ENCODE measurements around the gene GSN.

The GSN gene

DNA sequence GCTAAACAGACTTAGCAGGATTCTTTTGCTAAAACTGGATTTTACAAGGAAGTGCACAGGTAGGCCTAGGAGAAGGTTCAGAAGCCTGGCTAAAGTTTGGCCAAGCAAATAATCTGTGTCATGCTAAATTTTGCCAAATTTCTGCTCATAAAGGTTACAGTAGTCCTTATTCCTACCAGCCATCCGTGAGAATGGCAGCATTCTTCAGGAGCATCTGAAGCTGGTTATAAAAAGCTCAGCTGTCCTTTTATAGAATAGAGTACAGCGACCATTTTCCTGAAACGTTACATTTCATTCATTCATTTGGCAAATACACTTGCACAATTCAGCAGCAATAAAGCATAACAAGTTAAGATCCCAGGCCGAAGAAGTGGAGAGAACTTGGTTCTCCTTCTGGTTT lies 6.9 kb downstream of the GSN start:
- no peak for DNase-seq

DNA sequence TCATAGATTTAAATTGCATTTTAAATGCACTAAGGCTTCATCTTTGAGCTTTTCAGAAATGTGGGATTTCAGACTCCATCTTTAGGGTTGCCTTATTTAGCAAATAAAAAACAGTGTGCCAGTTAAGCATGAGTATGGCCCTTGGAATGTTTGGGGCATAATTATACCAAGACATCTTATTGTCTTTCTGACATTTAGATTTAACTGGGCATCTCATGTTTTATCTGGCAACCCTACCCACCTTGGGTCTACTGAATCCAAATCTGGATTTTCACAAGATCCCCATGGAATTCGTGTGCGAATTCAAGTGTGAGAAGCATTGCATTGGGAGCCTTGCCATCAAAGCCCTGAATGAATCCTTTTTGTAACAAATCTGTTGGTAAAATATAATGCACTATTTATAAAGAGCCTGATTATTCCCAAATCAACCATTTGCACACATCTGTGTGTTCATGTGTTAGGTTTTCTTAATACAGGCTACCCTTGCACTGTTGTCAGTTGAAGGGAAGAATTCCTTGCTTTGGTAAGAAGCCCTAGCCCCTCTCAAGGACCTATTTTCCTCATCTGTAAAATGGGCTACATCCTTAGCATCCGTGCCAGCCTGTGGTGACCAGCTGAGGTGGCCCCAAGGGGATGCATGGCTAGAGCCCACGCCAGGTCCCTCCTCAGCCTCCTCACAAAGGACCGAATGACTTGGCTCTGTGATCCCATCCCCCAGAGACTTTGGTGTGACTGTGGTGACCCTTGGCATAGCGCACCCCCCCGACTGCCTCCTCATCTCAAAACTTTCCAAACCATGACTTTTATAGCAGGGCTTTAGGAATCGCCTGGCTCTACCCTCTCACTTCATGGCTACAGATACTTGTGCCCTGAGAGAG lies 8.1 kb downstream of the GSN start:
- DNase-seq = no peak

DNA sequence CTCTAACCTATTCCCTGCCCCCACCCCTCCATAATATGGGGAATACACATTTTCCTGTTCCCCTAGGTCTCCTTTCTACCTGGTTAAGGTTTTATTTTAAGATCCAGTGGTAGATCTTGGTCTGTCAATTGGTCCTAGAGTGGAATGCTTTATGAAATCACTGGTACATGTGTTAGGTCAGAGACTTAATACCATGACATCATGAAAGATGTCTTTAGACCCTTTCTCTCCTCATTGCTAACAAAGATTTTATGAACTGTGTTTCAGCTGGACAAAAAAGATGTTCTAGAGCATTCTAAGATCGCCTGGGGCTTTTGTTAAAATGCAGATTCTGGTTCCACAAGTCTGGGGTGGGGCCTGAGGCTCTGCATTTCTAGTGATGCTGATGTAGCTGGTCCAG lies 9.1 kb downstream of the GSN start:
- DNase-seq = no peak

DNA sequence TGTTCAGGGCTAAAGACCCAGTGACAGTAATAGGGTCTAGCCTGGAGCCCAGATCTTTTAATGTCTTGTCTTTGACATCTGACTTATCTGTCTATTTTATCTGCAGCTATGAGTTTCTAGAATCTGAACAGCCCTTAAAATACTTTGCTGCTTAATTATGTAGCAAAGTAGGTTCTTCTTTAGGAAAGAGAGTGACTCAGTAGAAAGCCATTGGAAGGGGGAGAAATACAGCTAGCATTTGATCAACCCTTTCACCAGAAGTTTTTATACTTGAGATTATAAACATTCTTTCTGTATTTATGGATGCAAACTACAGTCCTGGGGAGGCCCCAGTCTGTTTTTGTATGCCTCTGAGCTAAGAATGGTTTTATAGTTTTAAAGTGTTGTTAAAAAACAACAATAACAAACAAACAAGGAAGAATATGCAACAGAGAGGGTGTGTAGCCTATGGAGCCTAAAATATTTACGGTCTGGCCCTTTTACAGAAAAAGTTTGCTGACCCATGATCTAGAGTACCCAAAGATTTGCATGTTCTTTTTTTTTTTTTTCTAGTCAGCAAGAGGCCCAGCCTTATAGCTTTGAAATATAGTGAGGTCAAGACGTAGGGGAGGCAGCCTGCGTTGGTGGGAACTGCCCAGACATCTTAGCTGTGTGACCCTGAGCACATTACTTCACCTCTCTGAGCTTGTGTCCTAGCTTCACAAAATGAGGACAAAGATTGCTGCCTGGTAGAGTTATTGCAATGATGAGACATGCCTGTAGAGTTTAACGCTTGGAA lies 9.7 kb downstream of the GSN start:
- DNase-seq = no peak

DNA sequence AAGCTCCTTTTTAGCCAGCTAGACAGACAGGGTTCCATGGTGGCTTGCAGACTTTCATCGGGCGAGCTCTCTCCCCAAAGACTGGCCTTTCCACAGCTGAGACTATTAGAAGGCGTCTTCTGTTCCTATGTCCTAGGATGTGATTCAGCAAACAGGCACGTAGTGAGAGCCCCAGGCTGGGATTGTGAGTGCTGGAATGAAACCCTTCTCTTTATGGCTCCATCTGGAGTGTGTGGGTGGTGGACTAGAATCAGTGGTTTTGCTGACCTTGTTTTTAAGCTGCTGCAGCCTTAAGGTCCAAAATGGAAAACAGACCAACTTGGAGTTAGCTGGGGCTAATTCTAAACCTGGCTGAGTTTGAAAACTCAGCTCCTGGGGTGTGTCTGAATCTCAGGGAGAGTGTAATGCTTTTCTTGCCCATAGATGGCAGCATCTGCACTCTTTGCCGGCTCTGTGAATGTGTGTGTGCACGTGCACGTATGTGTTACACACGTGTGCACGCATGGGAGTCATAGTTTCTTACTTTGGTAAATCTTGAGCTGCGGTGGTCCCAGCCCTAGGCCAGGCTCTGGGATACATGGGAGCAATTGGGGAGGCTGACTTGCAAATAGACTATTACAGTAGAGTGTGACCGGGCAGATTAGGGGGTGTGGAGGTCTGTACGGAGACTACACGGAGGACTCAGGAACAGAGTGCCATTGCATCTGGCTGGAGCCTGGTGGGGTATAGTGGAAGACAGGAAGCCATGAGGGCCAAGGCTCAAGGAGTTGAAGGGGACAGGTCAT lies 10.7 kb downstream of the GSN start:
- DNase-seq = peak; percentile 27

DNA sequence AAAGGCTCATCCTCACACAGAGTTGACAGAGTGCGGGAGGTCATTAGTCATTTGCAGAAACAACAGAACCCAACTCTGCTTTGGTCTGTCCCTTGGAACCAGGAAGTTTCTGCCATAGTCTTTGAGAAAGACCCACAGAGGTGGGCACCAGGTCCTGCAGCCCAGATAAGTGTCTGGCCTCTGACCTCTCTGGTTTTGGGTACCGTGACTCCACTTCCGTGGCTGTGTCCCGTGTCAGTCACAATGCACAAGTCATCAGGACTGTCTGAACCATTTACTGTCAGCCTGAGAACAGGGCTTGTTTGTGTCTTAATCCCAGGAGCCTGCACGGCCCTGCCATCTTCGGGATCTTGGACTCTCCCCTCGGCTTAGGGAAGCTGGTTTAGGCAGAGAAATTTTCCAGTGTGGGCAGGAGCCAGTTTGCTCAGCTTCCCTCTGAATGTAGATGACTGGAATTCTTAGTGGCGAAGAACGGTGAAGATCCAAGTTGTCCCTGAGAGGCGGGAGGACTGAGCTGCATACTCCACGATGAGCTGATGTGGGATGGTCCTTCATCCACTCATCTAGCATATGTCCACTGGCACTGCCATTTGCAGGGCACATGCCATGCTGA lies 11.9 kb downstream of the GSN start:
- DNase-seq = no peak

DNA sequence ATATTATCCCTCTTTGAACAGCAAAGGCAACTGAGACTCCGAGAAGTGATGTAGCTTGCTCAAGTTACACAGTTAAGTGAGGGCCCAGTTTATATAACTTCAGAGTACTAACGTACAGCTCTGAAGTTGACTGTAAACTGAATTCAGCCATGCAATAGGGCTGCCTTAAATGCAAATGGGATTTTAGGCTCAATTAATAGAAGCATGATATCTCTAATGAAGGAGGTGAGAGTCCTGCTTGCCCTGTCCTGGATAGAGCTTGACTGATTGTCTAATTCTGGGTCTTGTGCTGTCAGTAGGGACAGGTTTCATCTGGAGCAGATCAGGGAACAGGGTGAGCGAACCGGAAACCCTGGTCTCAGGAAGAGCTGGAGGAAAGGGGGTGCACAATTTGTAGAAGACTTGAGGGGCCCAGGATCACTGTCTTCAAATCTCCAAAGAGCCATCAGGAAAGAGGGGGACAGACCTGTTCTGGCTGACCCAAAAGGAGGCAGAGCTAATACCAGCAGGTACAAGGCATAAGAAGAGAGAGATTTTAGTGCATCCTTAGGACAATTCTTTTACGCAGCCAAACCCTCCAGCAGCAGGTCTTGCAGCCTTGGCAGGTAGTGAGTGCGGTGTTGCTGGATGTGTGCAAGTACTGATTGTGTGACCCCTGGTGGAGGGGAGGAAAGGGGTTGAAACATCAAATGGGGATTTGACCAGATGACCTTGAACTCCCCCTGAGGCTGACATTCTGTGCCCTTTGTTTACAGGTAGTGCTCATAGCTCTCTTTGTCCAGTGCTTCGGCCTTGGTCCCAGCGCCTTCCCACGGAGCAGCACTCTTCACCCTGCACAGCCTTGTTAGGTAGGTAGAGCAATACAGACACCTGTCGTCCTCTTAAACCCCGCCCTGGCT lies 13.0 kb downstream of the GSN start:
- DNase-seq = no peak

DNA sequence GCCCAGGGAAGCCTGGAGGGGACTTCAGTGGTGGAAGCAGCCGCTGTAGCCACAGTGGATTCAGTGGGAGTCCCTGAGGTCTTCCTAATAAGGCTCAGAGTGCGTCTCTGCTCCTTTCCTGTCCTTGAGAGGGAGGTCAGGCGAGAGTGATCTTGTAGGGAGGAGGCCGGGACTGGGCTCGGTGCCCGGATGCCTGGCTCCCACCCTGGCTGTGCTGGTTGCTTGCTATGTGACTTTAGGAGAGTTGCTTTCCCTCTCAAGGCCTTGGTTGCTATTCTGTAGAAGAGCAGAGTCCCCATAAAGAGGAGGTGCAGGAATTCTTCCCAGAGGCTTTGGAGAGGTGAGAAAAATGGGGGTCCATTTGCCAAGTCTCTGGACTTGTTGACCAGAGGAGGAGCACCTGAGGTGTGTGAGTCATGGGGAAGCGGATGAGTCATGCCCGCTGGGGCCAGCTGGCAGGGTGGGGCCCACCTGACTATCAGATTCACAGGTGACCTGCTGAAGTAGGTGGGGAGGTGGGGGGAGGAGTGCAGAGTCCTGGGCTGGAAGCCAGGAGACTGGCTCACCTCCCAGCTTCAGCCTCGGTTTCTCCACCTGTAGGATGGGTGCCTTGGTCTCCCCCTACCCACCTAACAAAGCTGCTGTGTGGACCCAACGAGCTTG lies 13.8 kb downstream of the GSN start:
- DNase-seq = no peak

DNA sequence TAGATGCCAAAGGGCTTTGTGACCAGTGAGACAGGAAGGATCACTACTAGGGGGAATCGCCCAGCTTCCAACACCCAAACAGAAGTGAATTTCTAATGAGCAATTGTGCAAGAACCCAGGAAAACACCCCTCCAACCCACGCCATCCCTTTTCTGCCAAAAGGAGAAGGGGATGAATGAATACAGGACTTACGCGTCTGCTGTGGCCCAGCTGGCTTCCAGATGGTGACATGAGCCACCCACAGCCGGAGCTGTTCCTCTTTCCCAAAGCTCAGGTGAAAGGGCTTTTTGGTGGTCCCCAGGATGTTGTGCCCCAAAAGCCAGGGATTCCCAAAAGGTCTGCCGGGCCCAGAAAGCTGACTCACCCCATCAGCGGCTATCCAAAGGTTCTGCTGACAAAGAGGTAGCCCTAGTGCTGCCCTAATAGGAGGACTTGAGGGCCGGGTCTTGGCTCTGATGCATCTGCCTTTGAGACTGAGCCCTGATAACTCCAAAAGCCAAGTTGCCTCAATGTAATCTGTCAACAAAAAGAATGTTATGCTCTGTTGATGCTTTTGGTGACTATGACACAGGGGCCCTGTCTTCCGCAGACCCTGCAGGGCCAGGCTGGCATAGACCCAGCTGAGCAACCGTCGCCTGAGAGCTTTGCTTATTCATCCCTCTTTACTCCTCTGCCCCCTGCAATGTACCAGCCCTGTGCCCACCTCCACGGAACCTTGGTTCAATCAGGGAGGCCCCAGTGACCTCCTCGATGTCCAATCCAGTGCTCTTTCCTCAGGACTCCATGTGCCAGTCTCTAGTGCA lies 14.5 kb downstream of the GSN start:
- DNase-seq = no peak

DNA sequence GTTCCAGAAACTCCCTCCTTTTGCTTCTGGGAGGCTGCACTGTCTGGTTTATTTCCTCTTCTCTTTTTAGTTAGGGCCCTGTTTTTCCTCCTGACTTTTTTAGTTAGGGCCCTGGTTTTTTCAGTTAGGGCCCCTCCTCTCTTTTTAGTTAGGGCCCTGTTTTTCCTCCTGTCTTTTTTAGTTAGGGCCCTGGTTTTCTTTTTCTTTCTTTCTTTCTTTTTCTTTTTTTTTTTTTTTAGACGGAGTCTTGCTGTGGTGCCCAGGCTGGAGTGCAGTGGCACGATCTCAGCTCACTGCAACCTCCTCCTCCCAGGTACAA lies 15.1 kb downstream of the GSN start:
- no peak for DNase-seq

DNA sequence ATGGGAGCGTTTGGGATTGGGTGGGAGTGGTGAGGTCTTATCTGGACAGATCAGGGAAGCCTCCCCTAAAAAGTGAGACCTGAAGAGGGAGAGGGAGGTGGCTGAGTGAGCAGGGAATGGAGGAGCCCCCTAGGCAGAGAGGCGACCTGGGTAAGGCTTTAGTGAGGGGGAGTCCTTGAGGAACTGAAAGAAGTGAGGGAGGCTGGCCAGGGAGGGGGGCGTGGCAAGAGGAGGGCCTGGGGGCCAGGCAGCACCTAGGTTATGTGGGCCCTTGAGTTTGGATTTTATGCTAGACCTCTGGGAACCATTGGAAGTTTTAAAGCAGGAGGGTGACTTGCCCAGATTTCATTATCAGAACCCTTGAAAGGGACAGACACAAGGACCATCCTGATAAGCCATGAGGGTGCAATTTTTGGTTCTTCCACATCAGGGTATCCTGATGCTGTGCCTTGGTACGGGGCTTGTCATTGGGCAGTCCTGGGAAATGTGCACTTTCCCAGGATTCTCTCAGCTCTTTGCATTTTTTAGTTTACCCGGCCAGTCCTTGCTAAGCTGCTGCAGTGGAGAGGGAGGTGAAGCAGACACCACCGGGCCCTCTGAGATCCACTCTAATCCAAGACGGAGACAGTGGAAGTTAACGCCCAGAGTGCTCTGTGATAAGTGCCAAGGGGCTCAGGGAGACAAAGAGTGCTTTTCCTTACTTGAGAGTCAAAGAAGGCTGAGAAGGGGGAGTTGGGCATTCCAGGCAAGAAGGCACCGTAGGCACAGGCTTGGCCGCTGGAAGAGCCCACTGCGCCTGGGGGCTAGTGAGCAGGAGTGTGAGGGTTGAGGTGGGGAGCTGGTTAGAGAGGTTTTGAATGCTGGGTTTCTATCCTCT lies 16.1 kb downstream of the GSN start:
- no peak for DNase-seq

DNA sequence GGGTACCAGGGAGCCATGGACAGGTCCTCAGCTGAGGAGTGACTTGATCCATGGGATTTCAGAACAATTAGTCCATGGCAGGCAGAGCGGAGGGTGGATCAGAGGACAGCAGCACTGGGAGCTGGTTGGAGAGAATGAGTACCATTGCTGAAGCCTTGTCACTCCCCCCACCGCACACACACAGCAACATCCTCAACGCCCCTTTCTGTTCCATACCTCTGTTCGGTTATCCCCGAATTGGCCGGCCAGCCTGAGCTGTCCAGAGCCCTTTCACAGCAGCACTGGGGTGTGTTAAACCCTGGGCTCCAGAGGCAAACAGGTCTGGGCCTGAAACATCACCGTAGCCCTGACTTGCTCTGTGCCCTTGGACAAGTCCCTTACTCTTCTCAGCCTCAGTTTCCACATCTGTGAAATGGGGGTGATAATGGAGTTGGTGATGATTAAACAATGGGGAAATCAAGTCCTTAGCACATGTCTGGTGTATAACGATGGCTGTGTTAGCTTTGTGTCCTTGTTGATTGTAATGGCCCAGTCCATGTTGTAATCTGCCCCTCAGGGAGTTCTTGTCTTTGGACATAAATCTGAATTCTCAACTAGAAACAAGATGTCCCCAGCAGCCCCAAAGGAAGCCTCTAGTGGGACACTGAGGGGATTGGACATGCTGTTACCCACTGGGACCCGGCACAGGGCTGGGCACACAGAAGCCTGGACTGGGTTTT lies 16.9 kb downstream of the GSN start:
- no peak for DNase-seq

DNA sequence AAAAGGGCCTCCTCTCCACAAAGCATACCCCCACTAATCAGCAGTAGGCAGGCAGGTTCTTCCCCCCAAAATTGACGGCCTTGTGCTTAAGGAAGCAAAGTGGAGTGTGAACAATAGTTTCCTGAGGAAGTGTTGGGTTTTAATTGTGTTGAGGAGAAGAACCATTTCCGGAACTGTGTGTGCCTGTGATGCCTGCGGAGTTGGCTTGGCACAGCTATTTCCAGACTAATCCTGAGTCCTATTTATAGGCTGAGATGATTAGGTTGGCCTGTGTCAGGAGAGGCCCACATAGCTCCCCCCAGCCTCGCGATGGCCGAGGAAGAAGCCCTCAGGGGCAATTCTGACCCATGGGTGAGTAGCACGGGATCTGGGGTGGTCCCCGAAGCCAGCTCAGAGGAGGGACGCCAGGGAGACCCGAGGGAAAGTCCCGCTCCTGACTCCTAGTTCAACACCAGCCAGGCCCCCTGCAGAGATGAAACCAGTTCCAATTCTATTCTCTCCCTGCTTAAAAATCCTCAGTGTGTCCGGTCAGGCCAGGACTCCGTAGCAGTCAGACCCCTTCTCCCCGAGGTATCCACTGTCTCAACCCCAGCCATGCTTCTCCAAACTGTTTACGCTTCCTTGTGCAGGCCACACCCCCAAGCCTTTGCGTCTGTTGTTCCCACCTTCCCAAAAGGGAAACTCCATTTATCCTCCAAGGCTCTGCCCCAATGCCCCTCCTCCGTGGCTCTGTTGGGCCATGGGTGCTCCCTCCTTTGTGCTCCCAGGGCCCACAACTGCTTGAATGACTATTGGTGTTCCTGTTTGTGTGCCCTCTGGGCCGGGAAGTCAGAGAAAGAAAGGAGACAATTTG lies 18.1 kb downstream of the GSN start:
- no peak for DNase-seq

DNA sequence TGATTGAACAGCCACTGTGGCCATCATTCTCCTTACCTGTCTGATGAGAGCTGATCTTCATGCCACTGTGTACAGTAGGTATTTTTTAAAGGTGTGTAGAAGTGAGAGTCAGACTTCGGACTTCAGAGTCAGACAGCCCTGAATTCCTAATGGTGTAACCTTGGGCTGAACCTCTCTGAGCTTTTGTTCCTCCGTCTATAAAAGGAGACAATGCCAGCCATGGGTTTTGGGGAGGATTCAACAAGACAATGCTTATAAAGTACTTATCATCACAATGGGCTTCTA lies 18.7 kb downstream of the GSN start:
- DNase-seq = no peak

DNA sequence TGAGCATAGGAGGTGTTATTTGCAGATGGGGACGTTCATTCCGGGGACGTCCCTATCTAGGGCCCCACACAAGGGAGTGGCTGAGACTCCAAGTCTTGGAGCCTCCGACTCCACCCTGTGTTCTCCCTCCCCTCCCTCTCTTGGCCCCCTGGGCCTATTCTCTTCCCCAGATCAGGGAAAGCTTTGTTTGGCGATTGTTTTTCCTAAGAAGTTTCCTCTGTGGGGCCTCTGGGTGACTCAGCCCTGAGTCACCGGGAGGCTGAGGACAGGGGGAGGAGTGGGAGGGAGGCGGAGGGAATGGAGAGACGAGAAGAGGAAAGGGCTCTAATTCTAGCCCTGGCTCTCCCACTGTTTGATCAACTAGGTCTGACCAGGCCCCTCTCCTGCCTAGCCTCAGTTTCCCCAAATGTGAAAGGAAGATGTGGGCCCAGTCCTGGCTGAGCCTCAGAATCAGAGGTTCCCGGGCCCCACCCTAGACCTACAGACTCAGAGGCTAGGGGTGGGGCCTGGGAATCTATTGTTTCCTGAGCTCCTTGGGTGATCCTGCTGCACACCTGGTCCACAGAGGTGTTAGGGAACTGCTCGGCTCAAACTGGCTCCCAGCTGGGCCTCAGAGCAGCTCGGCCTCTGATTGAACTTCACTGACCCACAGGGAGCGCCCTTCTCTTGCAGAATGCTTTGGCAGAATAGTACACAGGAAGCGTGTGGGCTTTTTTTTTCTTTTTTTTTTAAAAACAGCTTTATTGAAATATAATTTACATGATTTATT lies 19.2 kb downstream of the GSN start:
- peak; percentile 27 for DNase-seq

DNA sequence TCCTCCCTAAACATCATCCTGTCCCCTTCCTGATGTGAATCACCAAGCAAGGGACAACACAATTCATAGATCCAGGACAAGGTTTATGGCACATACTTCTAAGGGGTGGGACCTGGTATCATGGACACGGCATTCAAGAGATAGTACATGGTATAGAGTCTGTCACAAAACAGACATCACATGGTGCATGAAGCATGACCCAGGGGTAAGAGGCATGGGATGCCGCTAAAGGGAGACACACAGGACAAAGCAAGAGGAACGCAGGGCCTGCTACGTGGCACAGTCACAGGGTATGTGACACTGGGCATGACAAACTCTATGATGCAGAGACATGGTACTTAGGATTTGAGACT lies 20.7 kb downstream of the GSN start:
- DNase-seq = no peak

DNA sequence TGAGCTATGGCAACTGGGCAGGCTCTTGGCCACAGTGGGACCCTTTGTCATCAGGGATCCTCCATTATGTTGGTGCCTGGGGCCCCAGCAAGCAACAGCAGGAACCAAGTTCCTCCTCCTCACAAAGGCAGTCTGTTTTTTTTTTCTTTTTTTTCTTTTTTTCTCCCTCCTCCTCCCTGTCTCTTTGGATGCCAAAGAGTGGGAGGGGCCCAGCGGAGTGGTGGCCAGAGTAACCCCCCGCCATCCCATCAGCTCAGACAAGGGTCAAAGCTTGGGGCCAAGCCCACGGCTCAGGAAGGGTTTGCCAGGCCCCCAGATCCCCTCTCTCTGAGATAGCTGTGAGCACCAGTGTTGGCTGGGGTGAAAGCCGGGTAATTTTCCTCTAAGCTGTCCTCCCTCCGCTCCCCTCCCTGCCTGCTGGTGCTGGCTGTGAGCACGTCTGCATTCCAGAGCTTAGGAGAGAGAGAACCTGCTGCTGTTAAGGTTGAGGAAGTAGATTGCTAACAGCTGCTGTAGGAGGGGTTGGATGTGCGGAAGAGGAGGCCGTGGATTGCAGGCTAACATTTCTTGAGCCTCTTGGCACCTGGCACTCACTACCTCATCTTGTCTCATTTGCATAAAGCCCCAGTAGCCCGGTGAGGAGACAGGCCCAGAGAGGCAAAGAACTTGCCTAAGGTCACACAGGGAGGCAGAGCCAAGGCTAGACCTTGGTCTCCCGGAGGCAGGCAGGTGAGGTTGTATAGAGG lies 21.2 kb downstream of the GSN start:
- no peak for DNase-seq
